Activated naive CD8-positive, alpha-beta T cell treated with anti-CD3 and anti-CD28 coated beads, Interleukin-2, amount 10 ng/mL, durations not matched to agents 7 days and 5 days (primary cell): ENCODE data around the gene CROCC. TPM values are rescaled to one million over a fixed set of nuclear protein-coding genes. Genes with fewer than 3 reads are reported as not detected.

Experiments
- ATAC-seq: fragments of 150-1000 bp; cut with Tn5 transposase; one replicate; pipeline ENCODE4 v1.10.0; 2021; ENCODE audit warnings: low read depth, moderate library complexity
- POLR2A ChIA-PET: fragments of 350-600 bp; sonication (Branson Sonifier 250); formaldehyde crosslinking; loops from one replicate; lab custom pipeline; 2021; ENCODE audit warnings: antibody characterized with exemption; lab: Charles Lee
- DNase-seq: peaks from one replicate; pipeline ENCODE4 v3.0.0; 2021
- H3K27ac Mint-ChIP-seq: one replicate; pipeline ENCODE4 v1.8.0; 2022; ENCODE audit warnings: mild to moderate bottlenecking, mixed read lengths
- H3K27me3 Mint-ChIP-seq: one replicate; pipeline ENCODE4 v1.8.0; 2022; ENCODE audit warnings: mild to moderate bottlenecking, moderate library complexity, mixed read lengths
- H3K36me3 Mint-ChIP-seq: one replicate; pipeline ENCODE4 v1.8.0; 2021; ENCODE audit warnings: mild to moderate bottlenecking, mixed read lengths
- H3K4me1 Mint-ChIP-seq: one replicate; pipeline ENCODE4 v1.8.0; 2021; ENCODE audit warnings: mixed read lengths
- H3K4me3 Mint-ChIP-seq: one replicate; pipeline ENCODE4 v1.8.0; 2022; ENCODE audit warnings: mild to moderate bottlenecking, moderate library complexity, mixed read lengths
- H3K9me3 Mint-ChIP-seq: one replicate; pipeline ENCODE4 v1.8.0; 2021; ENCODE audit warnings: mixed read lengths
- total RNA-seq, 2 experiments: library from RNA; stranded (reverse); gene quantifications; one replicate each; pipeline ENCODE4 v1.2.3, GENCODE V29; 2021

CROCC gene
- total RNA-seq, 2 experiments from 2014 or later, result 63.0 to 69.8 TPM

DNA sequence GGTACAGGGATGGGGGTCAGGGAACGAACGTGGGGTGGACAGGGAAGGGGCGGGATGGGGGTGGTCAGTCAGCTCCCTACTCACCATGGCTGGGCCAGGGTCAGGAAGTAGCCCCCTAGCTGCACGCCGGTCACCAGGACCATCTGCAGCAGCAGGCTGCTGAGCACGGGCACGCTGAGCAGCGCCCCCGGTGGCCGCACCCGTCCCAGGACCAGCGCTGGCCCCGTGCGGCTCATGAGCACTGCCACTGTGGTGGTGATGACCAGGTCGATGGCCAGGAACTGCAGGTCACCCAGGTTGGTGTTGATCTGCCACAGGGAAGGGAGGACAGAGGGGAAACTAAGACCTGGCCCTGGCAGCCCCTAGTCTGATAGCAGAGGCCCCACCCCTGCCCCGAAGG lies 65.2 kb downstream of the CROCC start:
- DNase-seq, result no peak
- Mint-ChIP-seq H3K36me3 (no peaks in the 10 kb centered on the region), H3K27me3 (peaks cover 10% of the 10 kb centered on the region), H3K27ac (no peak overlapping the region), H3K4me1 (no peaks in the 10 kb centered on the region), H3K4me3 (no peak overlapping the region), H3K9me3 (no peaks in the 10 kb centered on the region)
- ATAC-seq, result no peak
- POLR2A ChIA-PET, result no interaction called here

GRCh38 chr1:16988210-16988609 lies 66.5 kb downstream of the CROCC start:
- POLR2A ChIA-PET, result no interaction called here
- DNase-seq, result no peak
- Mint-ChIP-seq H3K27me3 (peaks cover 4% of the 10 kb centered on the region), H3K27ac (no peak overlapping the region), H3K9me3 (no peaks in the 10 kb centered on the region), H3K4me3 (no peak overlapping the region), H3K36me3 (no peaks in the 10 kb centered on the region), H3K4me1 (no peaks in the 10 kb centered on the region)
- no peak for ATAC-seq

DNA sequence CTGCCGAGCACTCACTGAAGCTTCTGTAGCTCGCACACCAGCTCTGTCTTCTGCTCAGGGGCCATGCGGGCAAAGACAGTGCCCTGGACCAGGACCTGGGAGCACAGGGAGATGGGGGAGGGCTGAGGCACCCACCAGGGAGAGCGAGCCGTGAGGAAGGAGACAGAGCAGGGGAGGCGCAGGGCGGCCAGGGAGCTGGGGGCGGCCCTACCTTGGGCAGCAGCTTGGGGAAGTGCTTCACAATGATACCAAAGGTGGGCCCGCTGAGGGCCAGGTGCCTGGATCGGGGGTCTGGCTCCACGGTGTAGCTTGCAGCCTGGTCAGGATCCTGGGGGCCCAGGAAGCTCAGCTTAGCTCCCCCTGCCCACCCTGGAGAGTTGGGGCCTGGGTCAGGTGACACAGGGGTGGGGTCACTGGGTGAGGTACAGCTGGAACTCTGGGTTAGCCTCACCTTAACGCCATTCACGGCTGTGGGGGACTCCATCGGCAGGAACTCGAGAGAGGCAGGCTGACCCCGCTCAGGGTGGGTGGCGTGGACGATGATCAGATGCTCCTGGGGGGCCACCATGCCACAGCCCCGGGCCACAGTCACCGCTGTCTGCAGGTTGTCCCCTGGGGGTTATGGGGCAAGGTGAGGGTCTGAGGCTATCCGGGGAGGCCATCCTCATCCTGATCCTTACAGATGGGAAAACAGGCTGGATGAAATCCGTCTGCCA lies 68.1 kb downstream of the CROCC start:
- Mint-ChIP-seq H3K27ac (no peak overlapping the region), H3K4me1 (no peaks in the 10 kb centered on the region), H3K27me3 (no peaks in the 10 kb centered on the region), H3K4me3 (no peak overlapping the region), H3K36me3 (no peaks in the 10 kb centered on the region), H3K9me3 (no peaks in the 10 kb centered on the region)
- POLR2A ChIA-PET, result no interaction called here
- ATAC-seq (no peak), DNase-seq (no peak)

DNA sequence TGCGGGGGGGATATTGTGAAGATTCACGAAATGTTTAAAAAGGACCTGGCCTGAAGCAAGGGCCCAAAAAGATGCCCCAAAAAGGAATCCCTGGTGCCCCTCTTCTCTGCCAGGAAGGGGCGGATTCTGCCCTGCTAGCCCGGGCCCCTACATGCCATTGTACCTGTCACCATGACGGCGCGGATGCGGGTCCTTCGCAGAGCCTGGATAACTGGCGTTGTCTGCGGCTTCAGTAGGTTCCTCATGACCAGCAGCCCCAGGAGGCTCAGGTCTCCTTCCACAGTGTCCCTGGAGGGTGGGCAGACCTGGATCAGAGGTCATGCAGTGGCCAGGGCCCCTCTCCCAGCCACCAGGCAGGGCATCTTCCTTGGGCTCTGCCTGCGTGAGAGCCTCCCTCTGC lies 69.8 kb downstream of the CROCC start:
- Mint-ChIP-seq H3K27me3 (no peaks in the 10 kb centered on the region), H3K4me3 (no peak overlapping the region), H3K4me1 (no peaks in the 10 kb centered on the region), H3K27ac (no peak overlapping the region), H3K36me3 (peaks cover 3% of the 10 kb centered on the region), H3K9me3 (no peaks in the 10 kb centered on the region)
- no peak for ATAC-seq
- no peak for DNase-seq
- POLR2A ChIA-PET, result no interaction called here

DNA sequence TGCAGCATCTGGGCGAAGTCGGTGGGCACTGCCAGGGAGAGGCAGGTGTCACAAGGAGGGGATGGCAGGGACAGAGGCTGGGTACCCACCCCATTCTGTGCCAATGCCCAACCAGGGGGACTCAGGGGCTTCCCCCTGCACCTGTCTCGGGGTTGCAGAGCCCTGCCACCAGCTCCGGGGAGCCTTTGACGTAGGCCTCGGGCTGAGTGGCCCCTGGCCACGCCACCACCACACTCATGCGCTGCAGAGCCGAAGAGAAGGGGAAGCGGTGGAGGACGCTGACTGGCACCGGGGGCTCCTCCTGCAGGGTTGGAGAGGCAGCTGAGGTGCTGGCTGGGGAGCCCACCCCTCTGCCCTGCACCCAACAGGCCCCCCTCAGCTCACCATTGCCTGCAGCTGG lies 70.4 kb downstream of the CROCC start:
- Mint-ChIP-seq H3K27ac (no peak overlapping the region), H3K9me3 (no peaks in the 10 kb centered on the region), H3K4me3 (no peak overlapping the region), H3K27me3 (no peaks in the 10 kb centered on the region), H3K4me1 (no peaks in the 10 kb centered on the region), H3K36me3 (peaks cover 3% of the 10 kb centered on the region)
- no peak for ATAC-seq
- no peak for DNase-seq
- POLR2A ChIA-PET, result no interaction called here

DNA sequence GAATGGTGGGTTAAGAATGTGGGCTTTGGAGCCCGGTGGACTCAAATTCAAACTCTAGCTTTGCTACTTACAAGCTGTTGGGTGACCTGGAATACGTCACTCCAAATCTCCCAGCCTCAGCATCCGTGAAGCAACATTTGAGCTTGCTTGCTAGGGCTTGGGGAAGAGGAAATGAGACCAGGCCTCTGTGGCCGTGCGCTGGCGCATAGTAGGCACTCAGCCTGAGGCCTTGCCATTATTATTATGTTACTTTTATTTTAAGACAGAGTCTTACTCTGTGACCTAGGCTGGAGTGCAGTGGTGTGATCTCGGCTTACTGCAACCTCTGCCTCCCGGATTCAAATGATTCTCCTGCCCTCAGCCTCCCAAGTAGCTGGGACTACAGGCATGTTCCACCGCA lies 70.9 kb downstream of the CROCC start:
- ATAC-seq, result no peak
- H3K36me3 Mint-ChIP-seq, result peaks cover 3% of the 10 kb centered on the region
- H3K27ac Mint-ChIP-seq, result no peak overlapping the region
- POLR2A ChIA-PET, result no interaction called here
- no peaks in the 10 kb centered on the region for H3K4me1 Mint-ChIP-seq
- H3K27me3 Mint-ChIP-seq, result no peaks in the 10 kb centered on the region
- H3K4me3 Mint-ChIP-seq, result no peak overlapping the region
- no peaks in the 10 kb centered on the region for H3K9me3 Mint-ChIP-seq
- DNase-seq, result no peak

DNA sequence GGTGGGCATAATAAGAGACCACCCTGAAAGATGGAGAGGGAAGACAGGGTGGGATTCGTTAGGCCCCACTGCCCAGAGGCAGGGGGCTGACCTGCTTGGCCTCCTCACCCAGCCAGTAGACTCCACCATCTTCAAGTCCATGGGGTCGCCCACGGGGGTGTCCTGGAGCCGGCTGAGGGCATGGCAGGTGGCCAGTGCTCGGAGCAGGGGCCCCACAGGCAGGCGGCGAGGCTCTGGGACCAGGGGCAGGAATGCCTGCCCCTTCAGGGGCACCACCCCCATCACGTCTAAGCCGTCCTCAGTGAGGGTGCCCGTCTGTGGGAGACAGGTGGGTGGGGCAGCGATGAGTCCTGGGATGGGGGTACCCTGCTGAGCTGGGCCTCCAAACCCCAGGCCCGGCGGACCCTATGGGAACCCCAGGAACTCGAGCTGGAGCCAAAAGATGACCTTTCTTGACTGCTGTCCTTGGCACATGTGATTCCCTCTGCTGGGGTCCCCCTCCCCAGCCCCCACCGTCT lies 71.8 kb downstream of the CROCC start:
- DNase-seq (no peak), ATAC-seq (no peak)
- H3K36me3 Mint-ChIP-seq, result peaks cover 3% of the 10 kb centered on the region
- no peaks in the 10 kb centered on the region for H3K9me3 Mint-ChIP-seq
- no peaks in the 10 kb centered on the region for H3K4me1 Mint-ChIP-seq
- no peak overlapping the region for H3K4me3 Mint-ChIP-seq
- POLR2A ChIA-PET, result no interaction called here
- no peak overlapping the region for H3K27ac Mint-ChIP-seq
- H3K27me3 Mint-ChIP-seq, result no peaks in the 10 kb centered on the region

DNA sequence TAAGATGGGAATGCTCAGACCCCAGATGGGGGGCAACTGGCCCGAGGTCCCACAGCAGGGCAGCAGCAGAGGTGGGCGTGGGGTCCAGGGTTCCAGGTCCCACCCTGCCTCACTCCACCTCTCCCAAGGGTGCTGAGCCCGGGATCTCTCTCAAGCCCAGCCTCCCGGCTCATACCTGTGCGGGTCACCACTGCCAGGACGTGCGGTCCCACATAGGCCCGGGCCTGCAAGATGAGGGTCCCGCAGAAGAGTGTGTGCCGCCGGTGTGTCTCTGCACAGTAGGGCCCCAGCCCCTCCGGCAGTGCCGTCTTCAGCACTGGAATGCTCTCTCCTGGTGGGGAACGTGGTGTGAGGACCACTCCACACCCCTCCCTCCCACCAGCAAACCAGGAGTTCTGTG lies 75.1 kb downstream of the CROCC start:
- no peak overlapping the region for H3K4me3 Mint-ChIP-seq
- H3K27me3 Mint-ChIP-seq, result no peaks in the 10 kb centered on the region
- ATAC-seq, result no peak
- POLR2A ChIA-PET, result interaction anchor here (0.6 kb wide), 1 partner anchor 27 kb away, joined by 3 read pairs; no protein-coding TSS in a partner anchor
- peaks cover 3% of the 10 kb centered on the region for H3K36me3 Mint-ChIP-seq
- no peaks in the 10 kb centered on the region for H3K9me3 Mint-ChIP-seq
- no peak for DNase-seq
- no peak overlapping the region for H3K27ac Mint-ChIP-seq
- H3K4me1 Mint-ChIP-seq, result no peaks in the 10 kb centered on the region

DNA sequence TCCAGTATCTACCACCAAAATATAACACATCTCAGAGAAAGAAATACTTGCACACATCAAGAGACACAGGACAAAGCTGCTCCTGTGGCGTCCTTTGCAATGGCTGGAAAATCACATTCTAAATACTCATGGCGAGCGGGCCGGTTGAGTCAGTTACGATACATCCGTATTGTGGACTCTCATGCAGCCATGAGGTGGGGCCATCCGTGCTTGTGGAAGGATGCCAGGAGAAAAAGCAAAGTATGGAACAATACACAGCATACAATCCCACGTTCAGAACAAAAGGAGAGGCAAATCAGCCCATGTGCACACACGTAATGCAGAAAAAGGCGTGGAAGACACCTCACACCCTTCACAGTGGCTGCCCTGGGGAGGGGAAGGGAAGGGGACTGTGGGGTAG lies 76.9 kb downstream of the CROCC start:
- Mint-ChIP-seq H3K4me1 (no peaks in the 10 kb centered on the region), H3K27ac (no peak overlapping the region), H3K36me3 (peaks cover 3% of the 10 kb centered on the region), H3K27me3 (no peaks in the 10 kb centered on the region), H3K9me3 (no peaks in the 10 kb centered on the region), H3K4me3 (no peak overlapping the region)
- DNase-seq, result no peak
- ATAC-seq, result no peak
- POLR2A ChIA-PET, result no interaction called here

GRCh38 chr1:16999863-17000262 lies 78.1 kb downstream of the CROCC start:
- Mint-ChIP-seq H3K36me3 (peaks cover 9% of the 10 kb centered on the region), H3K27ac (no peak overlapping the region), H3K4me3 (no peak overlapping the region), H3K9me3 (no peaks in the 10 kb centered on the region), H3K27me3 (no peaks in the 10 kb centered on the region), H3K4me1 (no peaks in the 10 kb centered on the region)
- ATAC-seq (no peak), DNase-seq (no peak)
- POLR2A ChIA-PET, result no interaction called here

- Mint-ChIP-seq H3K27ac (no peak overlapping the region), H3K9me3 (no peaks in the 10 kb centered on the region)
- POLR2A ChIA-PET, result no interaction called here
Measured at GRCh38 chr1:17001760-17002523, 80.2 kb downstream of the CROCC start.

GRCh38 chr1:17002524-17002902 lies 80.8 kb downstream of the CROCC start:
- Mint-ChIP-seq H3K4me1 (no peaks in the 10 kb centered on the region), H3K4me3 (no peak overlapping the region), H3K27ac (no peak overlapping the region), H3K27me3 (no peaks in the 10 kb centered on the region), H3K9me3 (no peaks in the 10 kb centered on the region), H3K36me3 (peaks cover 5% of the 10 kb centered on the region)
- ATAC-seq, result no peak
- DNase-seq, result no peak
- POLR2A ChIA-PET, result interaction anchor here (2.0 kb wide), 1 partner anchor 20 kb away, joined by 4 read pairs; no protein-coding TSS in a partner anchor

More at GRCh38 chr1:17001760-17002523, 80.2 kb downstream of the CROCC start:
- Mint-ChIP-seq H3K4me1 (no peaks in the 10 kb centered on the region), H3K27me3 (no peaks in the 10 kb centered on the region), H3K4me3 (no peak overlapping the region), H3K36me3 (peaks cover 5% of the 10 kb centered on the region)
- DNase-seq (no peak), ATAC-seq (no peak)

- Mint-ChIP-seq H3K4me1 (peaks cover 2% of the 10 kb centered on the region), H3K4me3 (no peak overlapping the region), H3K27ac (no peak overlapping the region), H3K36me3 (peaks cover 5% of the 10 kb centered on the region), H3K9me3 (no peaks in the 10 kb centered on the region), H3K27me3 (no peaks in the 10 kb centered on the region)
- POLR2A ChIA-PET, result interaction anchor here (2.0 kb wide), 1 partner anchor 18 kb away, joined by 4 read pairs; no protein-coding TSS in a partner anchor
- no peak for ATAC-seq
- DNase-seq, result no peak
Measured at GRCh38 chr1:17004466-17005364, 83.0 kb downstream of the CROCC start.
